NCI-H1417 (cell line): Measurements from ENCODE around the gene INHBA.

Source experiments
- DNase-seq, 3 experiments: peaks; one replicate each; lab custom pipeline; 2025; lab: John Stamatoyannopoulos, UW

INHBA gene

DNA sequence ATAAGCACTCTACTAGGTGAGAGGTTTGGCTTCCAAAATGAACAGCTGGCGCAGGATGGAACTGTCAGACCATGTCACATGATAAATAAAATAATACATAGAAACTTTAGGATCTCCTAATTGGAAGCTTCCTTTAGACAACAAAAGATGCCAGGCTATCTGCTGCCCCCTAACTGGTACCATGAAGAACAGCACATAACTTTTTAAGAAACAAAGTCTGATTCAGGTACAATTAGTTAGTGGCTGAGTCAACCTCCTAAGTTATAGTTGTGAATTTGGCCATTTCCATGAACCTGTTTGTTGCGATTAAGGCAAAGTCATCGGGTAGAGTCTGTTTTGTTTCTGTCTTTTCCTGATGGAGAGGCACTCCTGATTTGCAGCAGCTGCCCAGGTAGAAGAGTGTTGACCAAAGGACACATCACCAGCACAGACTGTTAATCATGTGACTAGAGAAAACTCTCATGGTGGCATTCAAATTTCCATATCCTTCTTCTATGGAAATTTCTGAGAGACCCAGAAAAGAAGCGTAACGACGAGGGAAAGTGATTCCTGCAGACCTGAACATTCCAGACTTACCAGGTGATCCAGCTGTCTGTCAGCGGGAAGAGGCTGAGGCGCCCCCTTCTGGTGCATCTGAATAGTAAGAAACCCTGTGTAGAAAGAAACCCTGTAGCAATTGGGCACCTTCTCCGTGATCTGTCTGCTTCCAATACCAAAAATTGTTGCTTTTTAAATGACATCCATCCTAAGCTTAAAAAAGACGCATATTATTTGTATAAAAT is 8.6 kb upstream of the INHBA start:
- DNase-seq, result peak in 1 of 3 experiments; percentile 8

DNA sequence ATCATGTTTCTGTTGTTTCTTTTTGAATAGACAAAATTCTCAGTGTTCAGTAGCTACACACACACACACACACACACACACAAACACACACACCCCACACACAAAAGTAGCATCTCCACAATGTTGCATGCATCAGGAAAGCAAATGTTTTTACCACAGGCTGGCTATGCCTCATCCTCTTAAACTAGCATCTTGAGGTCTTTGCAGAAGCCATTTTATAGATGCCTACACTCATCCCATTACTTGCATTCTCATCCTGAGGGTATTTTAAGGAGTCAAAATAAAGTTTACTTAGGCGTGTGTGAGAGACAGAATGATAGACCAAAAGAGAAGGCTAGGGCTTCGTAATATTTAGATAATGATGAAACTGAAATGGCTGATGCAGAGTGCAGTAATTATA is 7.9 kb upstream of the INHBA start:
- DNase-seq, result no peak

DNA sequence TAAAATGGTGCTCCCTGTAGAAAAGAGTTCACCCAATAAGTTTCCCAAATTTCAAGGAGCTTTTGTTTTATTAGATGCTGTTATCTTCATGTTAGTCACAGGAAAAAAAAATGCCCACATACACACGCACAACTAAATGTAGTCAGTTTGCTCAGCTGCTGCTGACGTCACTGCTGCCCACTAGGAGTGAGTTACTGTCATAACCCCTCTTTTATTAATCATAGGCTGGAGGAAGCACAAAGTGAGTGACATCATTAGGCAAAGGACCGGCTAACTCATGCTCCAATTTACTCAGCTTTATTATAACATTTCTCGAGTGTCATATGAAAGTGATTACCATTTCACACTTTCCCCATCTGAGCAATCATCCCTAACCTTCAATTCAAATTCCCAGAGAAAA is 6.7 kb upstream of the INHBA start:
- DNase-seq, result no peak

DNA sequence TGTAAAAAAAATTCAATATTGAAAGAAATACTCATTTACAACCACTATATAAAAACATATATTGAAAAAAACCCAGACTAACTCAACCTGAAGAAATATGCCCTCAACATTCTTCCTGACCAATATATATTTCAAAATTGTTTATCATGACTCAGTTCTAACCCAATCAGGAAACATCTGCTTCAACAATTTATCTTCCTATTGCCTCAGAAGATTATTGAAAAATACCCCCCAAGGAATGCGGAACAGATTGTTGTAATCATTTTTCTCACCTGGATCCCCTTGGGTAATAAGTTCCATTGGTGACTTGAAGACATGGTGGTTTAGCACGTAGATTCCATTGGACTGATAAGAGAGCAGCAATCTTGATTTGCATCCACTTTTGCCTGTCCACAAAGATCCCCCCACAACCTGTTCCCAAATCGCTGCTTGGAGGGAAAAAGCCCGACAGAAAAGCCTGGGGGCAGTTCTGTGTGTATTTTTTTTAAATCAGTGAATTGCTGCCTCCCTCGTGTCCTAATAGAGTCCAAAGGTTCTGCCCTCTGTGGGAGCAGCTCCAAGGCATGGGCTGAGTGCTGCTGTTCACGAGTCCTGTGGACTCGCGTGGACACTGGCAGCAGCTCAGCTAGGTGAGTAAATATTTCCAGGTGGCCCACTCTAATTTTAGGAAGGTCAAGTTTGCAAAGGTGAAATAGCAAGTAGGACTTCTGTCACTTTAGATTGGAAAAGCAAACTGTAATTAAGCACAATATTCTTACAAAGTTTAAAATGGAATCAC is 5.9 kb upstream of the INHBA start:
- DNase-seq, result no peak

DNA sequence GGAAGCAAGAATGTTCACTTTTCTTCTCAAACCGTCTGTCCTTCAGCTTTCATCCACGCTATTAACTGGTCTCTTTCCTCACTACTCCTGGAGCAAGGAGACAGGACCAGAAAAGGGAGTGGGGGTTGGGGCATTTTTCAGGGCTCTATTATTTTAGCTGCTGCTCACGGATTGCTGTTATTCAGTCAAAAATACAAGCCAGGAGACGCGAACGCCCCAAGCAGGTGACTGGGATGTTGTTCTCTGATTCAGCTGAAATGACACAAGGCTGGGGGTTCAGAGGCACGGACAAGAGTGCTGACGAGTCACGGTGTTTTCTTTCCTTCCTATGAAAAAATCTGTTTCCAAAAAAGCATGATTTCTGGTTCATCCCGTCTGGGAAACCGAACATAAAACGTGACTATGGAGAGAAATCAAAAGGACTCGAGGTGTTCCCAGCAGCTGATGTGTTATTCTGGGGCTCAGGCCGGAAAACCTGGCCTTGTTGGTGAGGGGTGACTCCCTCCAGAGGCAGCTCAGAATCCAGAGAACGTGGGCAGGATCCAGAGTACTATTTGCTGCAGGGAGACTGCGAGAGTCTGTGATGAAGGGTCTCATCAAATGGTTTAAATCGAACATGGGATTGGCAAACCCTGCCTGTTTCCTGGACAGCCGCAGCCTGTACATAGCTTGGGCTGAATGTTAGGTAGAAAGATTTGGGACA is 3.5 kb upstream of the INHBA start:
- DNase-seq, result no peak

DNA sequence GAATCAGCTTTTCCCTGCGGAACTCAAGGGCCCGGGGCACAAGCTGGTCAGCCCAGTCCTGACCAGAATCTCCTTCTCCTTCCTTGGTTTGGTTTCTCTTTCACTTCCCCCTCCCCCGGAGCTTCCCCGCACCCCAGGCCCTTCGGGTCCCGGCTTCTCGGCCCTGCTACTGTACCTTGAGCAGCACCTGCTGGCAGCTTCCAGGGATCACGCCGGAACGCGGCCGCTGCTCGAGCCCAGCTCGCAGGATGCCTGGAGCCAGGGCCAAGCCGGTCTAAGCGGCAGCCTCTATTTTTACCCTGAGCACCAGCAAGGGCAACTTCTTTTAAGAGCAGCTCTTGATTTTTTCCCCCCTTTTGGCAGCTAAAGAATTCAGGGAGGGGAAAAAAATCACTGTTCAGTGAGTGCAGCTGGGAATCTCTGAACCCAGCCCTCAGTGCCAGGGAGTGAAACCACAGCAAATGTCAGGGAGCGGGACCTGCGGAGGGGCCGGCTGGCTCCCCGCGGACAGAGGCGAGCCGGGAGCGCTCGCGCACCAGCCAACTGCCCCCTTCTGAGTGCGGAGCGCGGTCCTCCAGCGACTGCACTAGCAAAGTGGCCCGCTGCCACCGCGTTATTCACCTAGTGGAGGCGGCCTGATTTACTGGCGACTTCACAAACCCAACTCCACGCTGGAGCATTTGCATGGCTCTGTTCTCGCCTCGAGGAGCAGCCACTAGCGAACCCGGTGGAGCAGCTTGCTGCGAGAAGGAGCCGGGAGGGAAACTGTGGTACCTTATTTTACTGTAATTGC is 2.4 kb upstream of the INHBA start:
- DNase-seq, result peak; percentile 8 to 64 (median 52)

DNA sequence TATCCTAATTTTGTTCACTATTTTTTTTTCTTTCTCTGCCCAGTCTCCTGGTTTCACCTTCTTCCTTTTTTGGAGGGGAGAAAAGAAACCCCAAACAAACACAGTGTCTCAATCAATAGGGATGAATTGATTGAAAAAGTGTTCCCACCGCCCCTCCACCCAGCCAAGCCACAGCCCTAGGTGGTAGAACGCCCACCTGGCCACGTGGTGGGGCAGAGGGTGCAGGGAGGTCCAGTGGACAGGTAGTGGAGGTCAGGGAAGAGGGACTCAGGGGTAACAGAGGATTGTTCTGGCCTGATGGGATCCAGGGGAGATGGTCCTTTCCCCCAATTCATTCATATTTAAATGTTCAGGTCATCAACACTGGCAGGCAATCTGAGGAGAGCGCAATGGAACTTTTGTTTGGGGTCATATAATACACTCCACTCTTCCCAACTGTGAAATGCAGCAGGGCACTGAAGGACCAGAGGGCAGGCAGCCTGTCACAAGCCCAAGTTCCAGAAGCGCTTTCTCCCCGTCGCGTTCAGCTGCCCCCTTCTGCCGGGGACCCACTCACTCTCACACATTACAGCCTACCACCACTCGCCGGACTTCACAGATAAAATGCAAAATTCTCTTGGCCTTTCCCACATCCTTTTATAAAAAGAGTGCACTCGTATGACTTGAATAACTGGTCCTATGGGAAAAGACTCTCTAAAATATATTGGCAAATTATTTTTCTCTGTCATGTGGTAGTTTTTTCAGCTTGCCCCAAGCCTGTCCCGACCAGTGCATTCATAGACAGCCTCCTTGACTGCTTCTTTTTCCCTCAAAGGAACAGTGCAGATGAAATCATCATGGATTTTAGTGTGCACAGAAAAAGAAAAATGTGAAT is 1.6 kb downstream of the INHBA start:
- DNase-seq, result no peak

DNA sequence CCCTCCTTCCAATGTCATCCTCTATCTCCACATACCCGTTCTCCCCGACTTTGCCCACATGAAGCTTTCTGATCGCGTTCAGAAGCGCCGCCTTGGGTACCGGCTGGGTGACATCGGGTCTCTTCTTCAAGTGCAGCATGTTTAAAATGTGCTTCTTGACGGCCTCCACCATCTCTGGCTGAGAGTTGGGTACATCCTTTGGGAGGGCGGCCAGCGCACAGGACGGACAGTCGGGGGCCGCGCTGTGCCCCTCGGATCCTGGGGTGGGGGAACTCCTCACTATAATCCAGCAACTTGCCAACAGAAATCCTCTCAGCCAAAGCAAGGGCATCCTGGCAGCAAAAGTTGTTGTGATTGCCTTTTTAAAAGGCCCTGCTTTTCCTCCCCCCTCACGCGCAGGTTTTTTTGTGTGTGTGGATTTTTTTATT is 2.8 kb downstream of the INHBA start:
- DNase-seq, result no peak

DNA sequence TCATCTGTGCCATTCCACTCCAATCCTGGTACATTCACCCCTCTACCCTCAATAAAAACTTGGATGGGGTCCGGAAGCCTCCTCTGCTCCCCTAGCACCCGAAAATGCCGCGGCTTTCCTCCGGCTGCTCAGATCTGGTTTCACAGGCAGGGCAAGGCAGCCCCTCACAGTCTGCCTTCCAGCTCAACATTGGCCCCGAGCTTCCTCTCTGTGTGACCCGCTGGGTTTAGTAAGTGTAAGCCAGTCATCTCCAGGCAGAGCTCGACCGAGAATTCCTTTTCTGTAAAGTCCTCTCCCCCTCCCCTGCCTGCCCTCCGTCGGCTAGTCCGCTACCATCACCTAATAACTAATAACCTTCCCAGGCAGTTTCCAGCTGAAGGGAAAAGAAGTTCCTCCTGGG is 3.4 kb downstream of the INHBA start:
- no peak for DNase-seq

DNA sequence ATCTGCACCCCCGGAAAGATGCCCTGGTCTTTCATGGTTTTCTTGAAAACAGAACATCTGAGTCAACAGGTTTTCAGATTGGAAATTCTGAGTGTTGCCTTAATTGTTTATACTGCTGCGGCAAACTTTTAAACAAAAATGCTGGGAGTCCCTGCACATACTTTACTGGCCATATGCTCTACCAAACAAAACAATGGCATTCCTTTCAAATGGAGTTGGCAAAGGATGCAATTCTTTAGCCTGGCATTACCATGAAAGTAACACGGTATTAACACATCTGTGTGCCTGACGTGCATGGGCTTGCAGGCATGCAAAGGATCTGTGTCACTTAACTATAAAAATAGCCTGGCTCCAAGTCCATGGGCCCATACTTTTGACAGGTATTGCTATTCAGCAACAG is 4.2 kb downstream of the INHBA start:
- no peak for DNase-seq

DNA sequence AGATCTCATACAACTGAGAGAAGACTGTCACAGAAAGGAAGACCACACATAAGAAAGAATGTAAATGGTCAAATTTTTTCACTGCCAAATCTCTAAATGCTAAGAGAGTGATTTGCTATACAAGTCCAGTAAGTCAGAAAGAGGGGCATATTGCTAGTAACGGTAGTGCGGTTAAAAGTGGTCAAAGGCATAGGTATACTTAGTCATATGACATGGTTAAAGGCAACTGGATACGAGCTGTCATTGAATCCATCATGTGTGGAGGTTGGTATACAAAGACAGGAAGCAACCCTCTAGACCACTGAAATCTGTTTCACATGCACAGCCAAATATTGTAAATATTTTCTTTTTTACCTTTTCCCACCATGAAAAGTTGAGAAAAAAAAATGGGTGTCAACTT is 4.8 kb downstream of the INHBA start:
- DNase-seq, result no peak

DNA sequence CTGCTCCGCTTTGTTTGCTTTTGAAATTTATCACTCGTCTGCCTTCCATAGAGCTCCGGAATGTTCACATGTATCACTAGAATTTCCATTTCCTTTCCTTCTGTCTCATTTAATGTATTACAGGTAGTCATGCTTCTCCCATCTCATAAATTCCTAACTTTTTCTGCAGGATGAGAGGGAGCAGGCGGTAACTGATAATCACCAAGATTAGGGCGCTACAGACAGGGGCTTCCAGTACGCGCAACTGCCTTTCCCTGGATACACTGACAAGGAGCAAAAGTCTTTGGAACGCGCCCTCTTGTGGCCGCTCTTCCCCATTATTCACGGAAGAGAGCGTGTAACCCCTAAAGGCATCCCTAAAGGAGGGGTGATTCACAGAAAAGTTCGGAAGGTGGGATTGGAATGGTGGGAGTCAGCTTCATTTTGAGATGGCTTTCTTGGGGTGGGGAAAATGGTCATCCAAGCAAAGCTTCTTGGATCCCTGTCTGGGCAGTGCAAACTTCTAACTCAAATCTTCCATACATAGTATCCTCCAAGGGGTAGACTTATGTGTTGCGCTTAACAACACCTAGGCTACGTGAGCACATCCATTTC is 6.5 kb downstream of the INHBA start:
- DNase-seq, result peak; percentile 9 to 40 (median 24)

DNA sequence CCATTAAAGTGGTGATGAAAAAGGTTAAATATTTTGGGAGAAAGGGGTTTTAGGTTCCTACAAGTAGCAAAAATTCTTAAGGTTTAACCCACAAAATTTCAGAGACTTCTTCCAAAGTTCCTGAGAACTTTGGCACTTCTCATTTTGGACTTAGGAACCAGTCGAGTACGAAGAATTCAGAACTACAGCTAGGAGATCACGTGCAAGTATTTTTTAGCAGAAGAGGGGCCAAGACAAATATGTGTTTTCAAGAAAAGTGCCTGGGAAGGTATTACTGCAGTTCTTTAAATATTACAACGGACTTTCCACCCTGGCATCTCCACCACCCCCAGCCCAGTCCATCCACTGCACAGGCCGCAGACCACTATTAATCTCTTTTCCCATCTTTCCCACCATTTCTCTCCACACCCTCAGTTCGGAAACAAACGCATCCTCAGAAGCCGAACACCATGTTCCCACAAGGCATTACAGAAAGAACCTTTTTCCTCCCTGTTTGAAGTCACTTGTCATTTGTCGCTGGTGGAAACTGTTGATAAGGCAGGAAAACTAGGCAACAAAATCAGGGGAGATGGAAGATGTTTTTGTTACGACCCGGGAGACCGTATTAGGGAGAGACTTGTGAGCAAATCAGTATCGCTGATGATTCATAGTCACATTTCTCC is 7.1 kb downstream of the INHBA start:
- DNase-seq, result no peak

DNA sequence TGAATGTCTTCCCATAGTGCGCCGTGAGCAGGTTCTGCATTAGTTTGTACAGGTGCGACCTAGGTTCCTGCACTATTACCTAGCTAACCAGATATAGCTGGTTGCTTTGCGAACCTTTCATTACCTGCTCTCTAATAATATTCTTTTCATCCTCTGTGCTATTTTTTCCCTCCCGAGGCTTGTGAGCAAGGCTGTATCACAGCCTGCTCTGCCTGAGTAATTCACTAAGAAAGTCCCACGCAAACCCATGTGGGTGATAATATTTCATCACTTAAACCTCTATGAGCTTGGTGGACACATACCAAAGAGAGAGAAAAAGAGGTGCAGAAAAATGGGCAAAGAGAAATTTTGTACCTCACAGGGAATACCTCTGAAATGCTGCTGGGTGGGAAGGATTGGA is 8.4 kb downstream of the INHBA start:
- DNase-seq, result no peak

DNA sequence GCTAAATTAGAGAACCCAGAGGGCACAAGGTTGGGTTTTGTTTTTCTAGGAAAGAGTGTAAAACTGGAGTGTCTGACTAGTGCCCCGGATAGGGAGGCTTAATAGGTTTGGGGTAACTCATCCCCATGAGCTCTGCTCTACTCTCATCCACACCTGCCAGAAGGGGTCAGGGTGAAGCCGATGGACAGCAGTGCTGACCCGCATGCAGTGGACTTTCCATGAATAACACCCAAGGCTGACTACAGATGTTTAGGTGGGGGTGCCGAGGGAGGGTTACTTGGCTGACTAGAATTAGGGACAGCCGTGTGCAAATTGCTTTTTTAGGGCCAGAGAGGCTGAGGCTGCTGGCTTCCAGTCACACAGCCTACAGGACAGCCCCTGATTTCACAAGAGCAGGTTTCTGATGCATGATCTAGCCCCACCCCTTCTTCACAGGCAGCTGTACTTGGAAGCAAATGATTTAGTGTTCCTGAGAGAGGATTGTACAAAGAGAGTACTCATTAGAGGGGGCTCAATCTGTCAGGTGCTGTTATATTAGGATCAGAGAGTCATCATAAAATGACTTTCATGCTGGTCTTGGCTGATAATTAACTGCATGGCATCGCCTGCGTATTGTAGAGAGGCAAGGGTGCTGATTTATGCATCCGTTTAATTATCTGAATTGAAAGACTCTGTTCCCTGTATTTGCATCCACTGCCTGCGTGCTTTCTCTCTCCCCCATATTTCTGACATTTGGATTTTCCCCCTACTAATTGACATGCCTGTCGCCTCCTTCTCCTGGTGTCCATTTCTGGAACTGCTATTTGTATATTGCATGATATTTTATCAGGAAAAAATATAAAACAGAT is 9.5 kb downstream of the INHBA start:
- peak in 1 of 3 experiments; percentile 31 for DNase-seq

DNA sequence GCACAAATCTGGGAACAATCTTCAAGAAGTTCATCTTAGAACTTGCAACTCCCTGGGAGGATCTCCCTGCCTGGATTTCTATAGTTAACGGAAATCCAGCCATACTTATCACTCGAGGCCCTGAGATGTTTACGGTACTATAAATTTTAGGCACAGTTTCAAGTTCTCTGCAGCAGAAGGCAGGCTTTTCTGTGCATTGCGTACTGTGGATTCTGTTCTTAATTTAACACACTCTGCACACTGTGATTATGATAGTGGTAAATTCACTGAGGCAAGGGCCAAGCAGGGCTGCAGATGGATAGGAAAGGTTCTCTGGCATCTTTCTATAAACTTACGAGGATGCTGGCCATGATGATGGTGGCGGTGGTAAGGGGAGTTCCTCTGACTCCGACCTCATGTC is 10.6 kb downstream of the INHBA start:
- DNase-seq, result no peak

DNA sequence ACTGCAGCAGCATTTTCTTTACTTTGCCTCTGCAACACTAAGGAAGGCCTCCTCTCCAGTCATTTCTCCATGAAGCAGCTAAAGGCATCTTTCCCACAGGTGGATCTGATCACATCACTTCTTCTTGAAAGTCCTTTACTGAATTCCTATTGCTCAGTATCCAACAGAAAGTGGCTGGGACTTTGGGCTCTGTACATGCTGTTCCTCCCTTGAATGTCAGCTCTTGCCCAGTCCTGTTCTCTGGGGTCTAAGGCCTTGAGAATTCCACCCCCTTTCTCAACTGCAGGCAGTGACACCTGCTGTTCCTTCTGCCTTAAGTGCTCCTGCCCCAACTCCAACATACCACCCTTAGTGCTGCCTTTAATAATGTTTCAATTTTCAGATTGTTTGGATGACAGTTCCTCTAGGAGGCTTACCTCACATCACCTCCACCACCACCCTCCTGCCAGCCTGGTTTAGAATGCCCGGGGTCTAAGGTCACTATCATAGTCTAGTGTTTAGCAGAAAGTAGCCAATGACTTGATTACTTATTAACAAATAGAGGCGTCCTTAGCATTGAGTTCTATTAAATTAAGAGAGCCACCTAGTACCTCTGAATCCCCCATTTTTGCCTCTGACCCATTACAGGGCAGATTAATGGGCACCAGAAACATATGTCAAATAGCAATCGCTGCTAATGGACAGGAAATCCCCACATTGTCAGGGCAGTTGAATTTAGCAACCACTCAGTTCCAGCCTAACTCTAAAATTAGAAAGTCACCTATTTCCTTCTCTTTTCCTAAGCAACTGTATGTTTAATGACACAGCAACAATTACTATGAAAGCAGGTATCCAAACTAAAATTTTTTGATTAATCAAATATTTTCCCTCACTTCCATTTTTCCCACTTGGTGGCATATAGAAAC is 11.4 kb downstream of the INHBA start:
- no peak for DNase-seq

DNA sequence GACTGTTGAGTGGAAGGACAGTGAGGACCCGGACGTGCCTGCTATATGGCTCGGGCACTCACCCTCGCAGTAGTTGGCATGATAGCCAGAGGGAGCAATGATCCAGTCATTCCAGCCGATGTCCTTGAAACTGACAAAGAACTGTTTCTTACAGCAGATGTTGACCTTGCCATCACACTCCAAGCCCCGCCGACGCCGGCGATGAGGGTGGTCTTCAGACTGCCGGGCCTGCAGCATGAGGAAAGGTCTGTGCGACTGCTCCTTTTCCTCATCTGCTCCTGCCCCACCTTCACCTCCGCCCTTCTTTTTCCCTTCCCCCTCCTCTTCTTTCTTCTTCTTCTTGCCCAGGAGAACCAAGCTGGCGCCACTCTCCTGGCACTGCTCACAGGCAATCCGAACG is 13.1 kb downstream of the INHBA start:
- DNase-seq, result no peak
